OCI-LY7 (cell line): Measurements from ENCODE around the gene LAYN. TPM values are rescaled to one million over a fixed set of nuclear protein-coding genes. Genes with fewer than 3 reads are reported as not detected.

Experiments used
- BruUV-seq: library from RNA; stranded (reverse); fragments of 400-500 nt; replicated peaks from 2 replicates; lab custom pipeline; 2021; lab: Mats Ljungman, UMichigan
- CTCF ChIA-PET: fragments of 300-600 bp; sonication (Branson Sonifier 250); formaldehyde crosslinking; loops from one replicate; lab custom pipeline; 2022; ENCODE audit warnings: antibody characterized with exemption; ENCODE audit not compliant: unreplicated experiment; lab: Charles Lee
- POLR2A ChIA-PET: fragments of 300-600 bp; sonication (Branson Sonifier 250); formaldehyde crosslinking; loops from one replicate; lab custom pipeline; 2022; ENCODE audit warnings: antibody characterized with exemption; lab: Charles Lee
- DNase-seq: peaks from one replicate; pipeline ENCODE4 v3.0.0-alpha.2; 2015; ENCODE audit warnings: low spot score
- H2AFZ ChIP-seq: fragments of 200-600 bp; sonication (generic), shearing (Covaris generic); 2 replicates; pipeline ENCODE4 v1.6.1; 2014; ENCODE audit warnings: mild to moderate bottlenecking, antibody characterized with exemption, low read length, moderate library complexity
- H3K27ac ChIP-seq: fragments of 200-600 bp; sonication (generic); 2 replicates; pipeline ENCODE4 v1.5.1; 2014; ENCODE audit warnings: mixed run types, low read depth, mild to moderate bottlenecking, moderate library complexity, low read length, inconsistent platforms; ENCODE audit not compliant: poor library complexity, severe bottlenecking
- H3K36me3 ChIP-seq: fragments of 200-600 bp; sonication (generic); 2 replicates; pipeline ENCODE4 v1.6.1; 2014; ENCODE audit warnings: mild to moderate bottlenecking, antibody characterized with exemption, low read length, moderate library complexity, mixed read lengths; ENCODE audit not compliant: insufficient read depth
- H3K4me1 ChIP-seq: fragments of 200-600 bp; sonication (generic); 2 replicates; pipeline ENCODE4 v1.5.1; 2014; ENCODE audit warnings: mild to moderate bottlenecking, low read length; ENCODE audit not compliant: insufficient read depth, poor library complexity, severe bottlenecking
- H3K4me2 ChIP-seq: fragments of 200-600 bp; sonication (generic); 2 replicates; pipeline ENCODE4 v1.6.1; 2014; ENCODE audit warnings: mild to moderate bottlenecking, low read length
- H3K4me3 ChIP-seq: fragments of 200-600 bp; sonication (generic); 2 replicates; pipeline ENCODE4 v1.5.1; 2014; ENCODE audit warnings: mild to moderate bottlenecking, low read depth, low read length; ENCODE audit not compliant: poor library complexity, severe bottlenecking
- H3K79me2 ChIP-seq: fragments of 200-600 bp; sonication (generic); 2 replicates; pipeline ENCODE4 v1.6.1; 2016; ENCODE audit warnings: low read depth, mild to moderate bottlenecking, low read length, moderate library complexity, mixed read lengths; ENCODE audit not compliant: insufficient read depth
- H3K9me2 ChIP-seq: fragments of 200-600 bp; sonication (generic); 2 replicates; pipeline ENCODE4 v1.6.1; 2016; ENCODE audit warnings: mild to moderate bottlenecking, low read length, mixed read lengths; ENCODE audit not compliant: insufficient read depth
- H3K9me3 ChIP-seq: fragments of 200-600 bp; sonication (generic); 2 replicates; pipeline ENCODE4 v1.6.1; 2014; ENCODE audit warnings: mild to moderate bottlenecking, mixed run types, low read length, mixed read lengths
- H4K20me1 ChIP-seq: fragments of 200-600 bp; sonication (generic); 2 replicates; pipeline ENCODE4 v1.6.1; 2014; ENCODE audit warnings: mild to moderate bottlenecking, antibody characterized with exemption, low read length, moderate library complexity, mixed read lengths; ENCODE audit not compliant: insufficient read depth
- CTCF ChIP-seq: fragments of 200-600 bp; sonication (generic); conservative IDR thresholded peaks from 2 replicates; pipeline ENCODE4 v1.5.1; 2014; ENCODE audit warnings: mild to moderate bottlenecking, antibody characterized with exemption, low read length, moderate library complexity, mixed read lengths
- EZH2phosphoT487 ChIP-seq: fragments of 200-600 bp; sonication (generic); IDR thresholded peaks from 2 replicates; pipeline ENCODE4 v1.6.1; 2018; ENCODE audit warnings: low read depth, borderline replicate concordance, mild to moderate bottlenecking, mixed run types, antibody characterized with exemption, low read length, moderate library complexity, mixed read lengths
- intact Hi-C: fragments of 100-400 bp; cut with micrococcal nuclease; formaldehyde crosslinking; loops from one replicate; pipeline ENCODE4 v1.10.0; 2022; ENCODE audit not compliant: unreplicated experiment
- total RNA-seq, 2 experiments: library from RNA; depleted of rRNA in 1 of 2; stranded (reverse); fragments of >200 nt in 1 of 2; shearing (Covaris generic) in 1 of 2; gene quantifications; 2 replicates each; pipeline ENCODE4 v1.2.3, GENCODE V29; 2014 to 2022

LAYN gene
- total RNA-seq, 2 experiments from 2014 or later, result not detected

GRCh38 chr11:111525456-111525855, 15.1 kb upstream of the LAYN start:
- no peak for DNase-seq
- Histone ChIP-seq H3K79me2 (no peaks in the 10 kb centered on the region), H3K4me3 (no peak overlapping the region), H3K27ac (no peak overlapping the region), H3K36me3 (no peaks in the 10 kb centered on the region), H3K4me2 (no peak overlapping the region), H2AFZ (no peak overlapping the region), H4K20me1 (no peaks in the 10 kb centered on the region), H3K9me3 (no peaks in the 10 kb centered on the region), H3K9me2 (no peaks in the 10 kb centered on the region), H3K4me1 (no peaks in the 10 kb centered on the region)
- no peak for TF ChIP-seq EZH2phosphoT487
- intact Hi-C loops, result no loop called here
- ChIA-PET POLR2A (no interaction called here), CTCF (no interaction called here)
- BruUV-seq, result no TSS peak

DNA sequence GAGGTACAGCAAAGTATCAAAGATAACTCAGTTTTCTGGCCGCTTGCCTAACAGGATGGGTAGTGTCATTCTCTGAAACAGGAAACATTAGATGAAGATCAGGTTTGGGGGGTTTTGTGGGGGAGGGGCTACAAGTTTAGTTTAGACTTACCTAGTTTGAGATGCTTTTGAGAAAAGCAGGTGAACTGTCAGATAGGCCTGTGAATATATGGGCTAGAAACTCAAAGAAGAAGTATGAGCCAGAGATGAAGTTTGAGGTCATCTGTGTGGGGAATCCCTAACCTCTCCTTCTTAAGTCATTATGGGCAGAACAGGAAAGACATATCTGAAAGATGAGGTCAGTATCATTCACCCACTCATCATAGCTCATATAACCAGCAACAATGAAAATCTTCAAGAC, 14.0 kb upstream of the LAYN start:
- H3K79me2 ChIP-seq, result no peaks in the 10 kb centered on the region
- no peak overlapping the region for H3K4me2 ChIP-seq
- no peaks in the 10 kb centered on the region for H3K36me3 ChIP-seq
- H3K9me2 ChIP-seq, result no peaks in the 10 kb centered on the region
- no peaks in the 10 kb centered on the region for H4K20me1 ChIP-seq
- H3K27ac ChIP-seq, result no peak overlapping the region
- H3K4me3 ChIP-seq, result no peak overlapping the region
- DNase-seq, result no peak
- no TSS peak for BruUV-seq
- H2AFZ ChIP-seq, result no peak overlapping the region
- intact Hi-C loops, result no loop called here
- CTCF ChIA-PET, result no interaction called here
- H3K4me1 ChIP-seq, result no peaks in the 10 kb centered on the region
- POLR2A ChIA-PET, result no interaction called here
- TF ChIP-seq CTCF, result no peak
- no peak for TF ChIP-seq EZH2phosphoT487
- H3K9me3 ChIP-seq, result no peaks in the 10 kb centered on the region

GRCh38 chr11:111527279-111527678, 13.2 kb upstream of the LAYN start:
- Histone ChIP-seq H2AFZ (no peak overlapping the region), H3K36me3 (no peaks in the 10 kb centered on the region), H3K27ac (no peak overlapping the region), H4K20me1 (no peaks in the 10 kb centered on the region), H3K4me2 (no peak overlapping the region), H3K4me1 (no peaks in the 10 kb centered on the region), H3K4me3 (no peak overlapping the region), H3K79me2 (no peaks in the 10 kb centered on the region), H3K9me3 (no peaks in the 10 kb centered on the region), H3K9me2 (no peaks in the 10 kb centered on the region)
- intact Hi-C loops, result no loop called here
- no peak for DNase-seq
- POLR2A ChIA-PET, result no interaction called here
- BruUV-seq, result no TSS peak
- CTCF ChIA-PET, result no interaction called here
- no peak for TF ChIP-seq CTCF
- no peak for TF ChIP-seq EZH2phosphoT487
